HCT116 (cell line): Measurements from ENCODE around the gene SLC6A3.

Source experiments
- POLR2A ChIP-seq: IDR thresholded peaks from 2 replicates; pipeline ENCODE4 v1.7.0; 2011; ENCODE audit warnings: borderline replicate concordance; ENCODE audit not compliant: insufficient read depth, insufficient read length; ENCODE audit errors: extremely low read depth
- TF ChIP-seq, protein P1 (sequence below), 3 experiments: fragments of 200-600 bp in 1 of 3; sonication (generic) in 1 of 3; IDR thresholded peaks in 2 of 3; conservative IDR thresholded peaks in 1 of 3; 2 replicates each; pipeline ENCODE4 v1.5.1; 2012 to 2017; ENCODE audit warnings: low read depth in 2 of 3, low read length in 2 of 3, antibody characterized with exemption in 1 of 3, borderline replicate concordance in 1 of 3, control low read depth in 1 of 3, mild to moderate bottlenecking in 1 of 3, mixed read lengths in 1 of 3, mixed run types in 1 of 3, moderate library complexity in 1 of 3; ENCODE audit not compliant: insufficient read depth in 1 of 3

DNA sequence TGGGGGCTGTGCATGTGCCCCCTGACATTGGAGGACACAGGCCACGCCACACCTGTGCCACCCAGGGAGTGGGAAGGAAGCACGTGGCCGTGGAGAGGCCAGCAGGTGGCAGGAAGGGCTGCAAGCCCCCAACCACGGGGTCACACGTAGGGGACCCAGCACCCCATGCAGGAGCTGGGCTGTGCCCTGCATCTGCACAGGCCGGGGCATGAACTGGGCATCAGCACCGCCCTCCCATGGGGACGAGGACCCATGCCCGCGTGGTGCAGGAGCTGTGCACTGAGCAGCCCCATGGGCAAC lies 86.6 kb downstream of the SLC6A3 start:
- TF ChIP-seq, protein P1, sequence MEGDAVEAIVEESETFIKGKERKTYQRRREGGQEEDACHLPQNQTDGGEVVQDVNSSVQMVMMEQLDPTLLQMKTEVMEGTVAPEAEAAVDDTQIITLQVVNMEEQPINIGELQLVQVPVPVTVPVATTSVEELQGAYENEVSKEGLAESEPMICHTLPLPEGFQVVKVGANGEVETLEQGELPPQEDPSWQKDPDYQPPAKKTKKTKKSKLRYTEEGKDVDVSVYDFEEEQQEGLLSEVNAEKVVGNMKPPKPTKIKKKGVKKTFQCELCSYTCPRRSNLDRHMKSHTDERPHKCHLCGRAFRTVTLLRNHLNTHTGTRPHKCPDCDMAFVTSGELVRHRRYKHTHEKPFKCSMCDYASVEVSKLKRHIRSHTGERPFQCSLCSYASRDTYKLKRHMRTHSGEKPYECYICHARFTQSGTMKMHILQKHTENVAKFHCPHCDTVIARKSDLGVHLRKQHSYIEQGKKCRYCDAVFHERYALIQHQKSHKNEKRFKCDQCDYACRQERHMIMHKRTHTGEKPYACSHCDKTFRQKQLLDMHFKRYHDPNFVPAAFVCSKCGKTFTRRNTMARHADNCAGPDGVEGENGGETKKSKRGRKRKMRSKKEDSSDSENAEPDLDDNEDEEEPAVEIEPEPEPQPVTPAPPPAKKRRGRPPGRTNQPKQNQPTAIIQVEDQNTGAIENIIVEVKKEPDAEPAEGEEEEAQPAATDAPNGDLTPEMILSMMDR (IDR thresholded peaks at IDR 0.05 in 2 of 3, conservative IDR thresholded peaks at IDR 0.05 in 1 of 3; ENCODE audit: borderline replicate concordance in 1 of 3, insufficient read depth in 1 of 3, low read depth in 2 of 3, low read length in 2 of 3): no peak
- no peak for TF ChIP-seq POLR2A
